ENCODE measurements around the gene SEMA3B.

- TF ChIP-seq CTCF (conservative IDR thresholded peaks at IDR 0.05; ENCODE audit: low read depth, low read length) (no peak), FOS (IDR thresholded peaks at IDR 0.05; ENCODE audit: low read depth, low read length) (no peak), RAD21 (IDR thresholded peaks at IDR 0.05; ENCODE audit: low read length) (no peak), USF2 (IDR thresholded peaks at IDR 0.05; ENCODE audit: low read depth, low read length) (no peak), CHD1 (IDR thresholded peaks at IDR 0.05; ENCODE audit: low read depth, low read length) (no peak), RCOR1 (IDR thresholded peaks at IDR 0.05; ENCODE audit: insufficient replicate concordance, low read length) (no peak), RFX5 (IDR thresholded peaks at IDR 0.05; ENCODE audit: low read depth, low read length) (no peak)
These were observed 4.5 kb upstream of the SEMA3B start for GRCh38 chr3:50264383-50264963.
